Sciatic nerve (tissue), 2 donors: ENCODE measurements around the gene LMAN2L. TPM values are rescaled to one million over a fixed set of nuclear protein-coding genes. Genes with fewer than 3 reads are reported as not detected.

Experiments used
- ATAC-seq: fragments of 200-7000 bp; cut with Tn5 transposase; one replicate; pipeline ENCODE4 v1.9.1; 2020; ENCODE audit warnings: mild to moderate bottlenecking, moderate library complexity
- DNase-seq: peaks from one replicate; pipeline ENCODE4 v3.0.0-alpha.2; 2020; ENCODE audit warnings: low spot score
- intact Hi-C: fragments of 100-400 bp; cut with DNase I; formaldehyde crosslinking; loops from one replicate; pipeline ENCODE4 v1.14.2; 2022
- total RNA-seq: library from RNA; stranded (reverse); fragmentation: NEBNext Ultra II Directional; extraction: Animal tissue kit (Norgen Biotek cat#: 25700); gene quantifications from one replicate; pipeline ENCODE4 v1.2.1, GENCODE V29; 2021
- donor health status: DM: no; HTN: no; CAD: no.
- donor health status: DM: no; HTN: no; CAD: no.

LMAN2L gene
- total RNA-seq, 1 donor from 2014 or later = 19.3 TPM

DNA sequence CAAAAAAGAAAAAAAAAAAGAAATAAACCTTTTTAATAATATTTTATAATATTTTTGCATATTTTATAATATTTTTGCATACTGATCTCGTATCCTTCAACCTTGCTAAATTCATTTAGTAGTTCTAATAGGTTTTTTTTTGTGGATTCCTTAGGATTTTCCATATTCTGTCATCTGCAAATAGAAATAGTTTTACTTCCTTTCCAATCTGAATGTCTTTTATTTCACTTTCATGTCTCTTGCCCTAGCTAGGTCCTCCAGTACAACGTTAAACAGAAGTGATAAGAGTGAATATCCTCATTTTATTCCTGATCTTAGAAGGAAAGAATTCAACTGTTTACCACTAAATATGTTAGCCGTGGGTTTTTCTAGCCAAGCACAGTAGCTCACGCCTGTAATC, 13.7 kb downstream of the LMAN2L start:
- intact Hi-C loops = no loop called here
- ATAC-seq = no peak
- no peak for DNase-seq

DNA sequence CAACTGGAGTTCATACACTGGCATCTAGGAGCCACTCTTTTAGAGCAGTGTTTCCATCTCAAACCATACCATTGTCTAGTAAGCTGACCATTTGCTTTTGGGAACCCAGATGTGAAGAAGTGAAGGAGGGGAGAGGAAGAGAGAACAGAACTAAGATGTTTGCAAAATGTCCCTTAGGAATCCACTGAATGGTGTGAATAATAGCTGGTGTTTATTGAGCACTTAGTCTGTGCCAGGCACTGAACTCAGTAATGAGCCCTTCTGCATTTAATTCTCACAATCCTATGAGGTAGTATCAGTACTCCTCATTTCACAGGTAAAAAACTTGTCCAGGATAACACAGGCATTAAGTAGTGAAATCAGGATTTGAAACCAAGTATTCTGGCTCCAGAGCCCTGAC, 23.5 kb downstream of the LMAN2L start:
- no peak for DNase-seq
- intact Hi-C loops = no loop called here
- ATAC-seq = no peak

DNA sequence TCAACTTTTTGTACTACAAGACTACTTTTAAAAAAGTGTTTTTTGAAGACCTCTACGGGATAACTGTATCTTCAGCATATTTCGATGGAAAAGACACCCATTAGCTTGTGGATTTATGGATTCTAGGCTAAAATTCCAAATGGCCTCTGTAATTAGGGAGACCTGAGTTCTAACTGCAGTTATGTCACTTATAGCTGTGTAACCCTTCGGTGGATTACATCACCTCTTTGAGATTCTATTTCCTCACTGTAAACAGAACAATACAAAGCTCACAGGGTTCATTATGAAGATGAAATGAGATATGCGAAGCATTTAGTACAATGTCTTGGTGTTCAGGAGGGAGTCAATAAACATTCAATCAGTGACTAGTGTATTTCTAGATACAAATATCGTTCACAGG, 24.2 kb downstream of the LMAN2L start:
- intact Hi-C loops = no loop called here

GRCh38 chr2:96710985-96711384, 28.9 kb downstream of the LMAN2L start:
- intact Hi-C loops = no loop called here
- ATAC-seq (no peak), DNase-seq (no peak)

More for the DNA sequence above, 24.2 kb downstream of the LMAN2L start:
- DNase-seq (no peak), ATAC-seq (no peak)

DNA sequence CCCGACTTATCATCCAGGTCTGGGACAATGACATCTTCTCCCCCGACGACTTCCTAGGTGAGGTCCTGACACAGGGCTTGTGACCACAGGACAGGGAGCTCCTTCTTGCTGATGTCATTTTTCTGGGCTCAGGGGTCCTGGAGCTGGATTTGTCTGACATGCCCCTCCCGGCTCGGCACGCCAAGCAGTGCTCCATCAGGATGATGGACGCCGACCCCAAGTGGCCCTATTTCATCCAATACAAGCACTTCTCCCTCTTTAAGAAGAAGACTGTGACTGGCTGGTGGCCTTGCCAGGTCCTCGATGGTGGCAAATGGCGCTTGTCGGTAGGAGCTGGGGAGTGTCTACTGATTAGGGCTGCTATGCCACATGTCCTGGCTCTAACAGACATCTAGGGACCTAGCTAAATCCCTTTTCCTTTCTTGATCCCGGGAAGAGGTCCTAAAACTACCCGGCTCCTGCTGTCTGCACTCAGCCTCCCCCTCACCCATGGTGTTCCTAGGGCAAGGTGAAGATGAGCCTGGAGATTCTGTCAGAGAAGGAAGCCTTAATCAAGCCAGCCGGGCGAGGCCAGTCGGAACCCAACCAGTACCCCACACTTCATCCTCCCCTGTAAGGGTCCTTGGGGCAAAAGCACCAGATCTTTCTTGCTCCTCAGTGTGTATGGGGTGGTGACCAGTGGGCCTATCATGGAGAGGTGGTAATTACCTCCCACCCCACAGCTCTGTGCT, 36.7 kb downstream of the LMAN2L start:
- intact Hi-C loops = no loop called here
- ATAC-seq (no peak), DNase-seq (no peak)

DNA sequence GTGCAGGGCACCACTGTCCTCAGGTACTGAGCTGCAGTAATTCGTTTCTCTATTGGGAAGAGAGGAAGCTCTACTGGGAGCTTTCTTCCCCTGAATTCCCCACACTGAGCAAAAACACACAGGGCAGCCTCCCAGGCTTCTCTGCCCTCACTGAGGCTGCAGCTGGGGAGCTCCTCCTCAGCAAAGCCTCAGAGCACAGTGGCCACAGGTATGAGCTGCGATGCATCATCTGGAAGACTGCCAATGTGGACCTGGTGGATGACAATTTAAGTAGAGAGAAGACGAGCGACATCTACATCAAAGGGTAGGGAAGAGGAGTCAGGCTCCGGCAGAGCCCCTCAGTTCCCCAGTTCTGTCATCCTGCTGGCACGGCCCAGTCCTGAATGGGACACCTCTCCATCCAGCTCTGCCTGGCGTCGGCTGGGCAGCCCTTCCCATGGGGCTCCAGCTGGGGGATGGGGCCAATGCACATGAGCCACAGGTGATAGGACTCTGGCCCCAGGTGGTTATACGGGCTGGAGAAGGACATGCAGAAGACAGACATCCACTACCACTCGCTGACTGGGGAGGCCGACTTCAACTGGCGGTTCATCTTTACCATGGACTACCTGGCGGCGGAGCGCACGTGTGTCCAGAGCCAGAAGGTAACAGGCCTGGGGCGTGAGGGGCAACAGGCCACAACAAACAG, 37.6 kb downstream of the LMAN2L start:
- intact Hi-C loops = no loop called here
- DNase-seq (no peak), ATAC-seq (no peak)

DNA sequence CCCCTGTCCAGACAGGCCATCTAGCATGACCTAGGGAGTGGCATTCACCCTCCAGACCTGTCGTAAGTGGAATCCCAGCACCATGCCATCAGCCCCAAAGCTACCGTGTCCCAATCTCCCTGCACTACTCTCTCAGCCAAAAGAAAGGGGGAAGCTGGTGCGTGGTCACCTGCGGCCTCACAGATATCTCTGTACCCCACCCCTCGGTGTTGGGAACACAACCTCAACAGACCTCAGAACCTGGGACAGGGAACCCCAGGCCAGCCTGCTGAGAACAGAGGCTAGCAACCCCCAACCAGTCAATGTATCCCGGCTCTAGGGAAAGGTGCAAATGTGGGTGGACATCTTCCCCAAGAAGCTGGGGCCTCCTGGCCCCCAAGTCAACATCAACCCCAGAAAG, 38.2 kb downstream of the LMAN2L start:
- intact Hi-C loops = no loop called here
- no peak for ATAC-seq
- peak; percentile 28 for DNase-seq

- DNase-seq = no peak
- ATAC-seq = no peak
- intact Hi-C loops = no loop called here
Measured at GRCh38 chr2:96700086-96700485, 39.8 kb downstream of the LMAN2L start.

DNA sequence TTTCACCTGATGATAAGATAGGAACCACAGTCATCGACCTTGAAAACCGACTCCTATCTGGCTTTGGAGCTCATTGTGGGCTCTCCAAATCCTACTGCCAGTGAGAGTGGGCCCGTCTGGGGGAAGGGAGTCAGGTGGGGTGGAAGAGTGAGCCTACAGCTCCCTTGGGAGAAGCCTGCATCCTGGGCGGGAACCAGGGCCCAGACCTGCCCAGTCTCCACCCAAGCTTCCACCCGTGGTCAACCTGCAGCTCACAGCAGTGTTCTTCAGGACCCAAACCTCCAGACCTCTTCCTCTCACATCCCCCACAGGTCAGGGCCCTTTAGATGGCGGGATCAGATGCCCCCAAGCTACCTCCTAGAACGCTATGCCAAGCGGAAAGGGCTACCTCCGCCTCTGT, 40.2 kb downstream of the LMAN2L start:
- DNase-seq = no peak
- no peak for ATAC-seq
- intact Hi-C loops = no loop called here

DNA sequence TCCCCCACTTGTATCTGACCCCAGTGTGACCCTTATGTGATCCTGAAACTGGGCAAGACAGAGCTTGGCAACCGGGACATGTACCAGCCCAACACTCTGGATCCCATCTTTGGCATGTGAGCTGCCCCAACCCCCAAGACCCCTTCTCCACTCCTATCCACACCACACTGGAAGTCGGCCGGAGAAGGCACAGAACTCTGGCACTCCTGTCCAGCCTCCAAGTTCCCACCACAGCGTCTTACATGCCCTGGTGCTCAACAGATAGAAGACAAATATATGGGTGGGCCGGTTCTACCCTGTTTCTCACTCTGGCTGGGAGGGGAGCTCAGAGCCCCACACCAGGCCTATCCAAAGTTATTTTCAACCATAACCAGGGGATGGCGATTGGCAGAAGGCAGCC, 40.8 kb downstream of the LMAN2L start:
- no peak for DNase-seq
- ATAC-seq = no peak
- intact Hi-C loops = no loop called here

GRCh38 chr2:96698221-96698861, 41.5 kb downstream of the LMAN2L start:
- ATAC-seq = no peak
- intact Hi-C loops = no loop called here
- no peak for DNase-seq

GRCh38 chr2:96697476-96697875, 42.4 kb downstream of the LMAN2L start:
- ATAC-seq (no peak), DNase-seq (no peak)
- intact Hi-C loops = no loop called here

DNA sequence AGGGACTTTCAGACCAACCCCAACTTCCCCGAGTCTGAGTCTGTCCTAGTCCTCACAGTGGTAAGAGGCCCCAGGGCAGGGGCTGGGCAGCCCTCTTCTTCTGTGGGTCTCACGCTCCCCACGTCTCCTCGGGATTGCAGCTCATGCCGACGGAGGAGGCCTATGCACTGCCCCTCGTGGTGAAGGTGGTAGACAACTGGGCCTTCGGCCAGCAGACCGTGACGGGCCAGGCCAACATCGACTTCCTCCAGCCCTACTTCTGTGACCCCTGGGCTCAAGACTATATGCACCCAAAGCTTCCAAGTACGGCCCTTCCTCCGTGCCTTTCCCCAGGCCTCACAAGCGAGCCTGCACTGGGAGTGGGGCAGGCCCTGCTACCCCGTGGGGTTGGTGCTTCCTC, 44.3 kb downstream of the LMAN2L start:
- intact Hi-C loops = no loop called here
- ATAC-seq = no peak
- no peak for DNase-seq

DNA sequence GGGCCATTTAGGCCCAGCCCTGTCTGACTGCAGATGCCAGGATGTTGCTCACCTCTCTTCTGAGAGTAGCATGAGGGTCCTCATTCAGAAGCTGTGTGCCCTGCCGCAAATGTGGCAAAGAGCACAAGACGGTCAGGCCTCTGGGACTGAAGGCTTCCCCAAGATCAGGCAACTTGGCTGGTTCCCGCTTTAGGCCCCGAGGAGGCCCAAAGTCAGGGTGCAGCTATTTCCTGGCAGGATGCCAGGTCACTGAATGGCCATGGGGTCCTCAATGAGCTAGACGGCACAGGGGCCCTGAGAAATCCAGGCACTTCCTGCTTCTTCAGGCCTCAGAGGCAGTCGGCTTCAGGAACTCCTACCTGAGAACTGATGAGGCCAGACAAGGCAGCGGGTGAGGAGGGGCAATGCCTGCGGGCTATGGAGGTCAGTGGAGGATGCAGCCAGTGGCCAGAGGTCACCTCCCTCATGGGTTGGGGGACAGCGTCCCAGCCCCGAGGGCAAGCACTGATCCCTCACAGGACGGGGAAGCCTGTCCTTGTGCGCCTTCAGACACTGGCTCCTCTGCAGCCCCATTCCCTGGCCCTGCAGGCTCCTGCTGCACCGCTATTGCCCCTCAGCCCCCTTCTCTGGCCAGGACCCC, 44.9 kb downstream of the LMAN2L start:
- no peak for ATAC-seq

GRCh38 chr2:96694279-96694678, 45.6 kb downstream of the LMAN2L start:
- DNase-seq (peak; percentile 31), ATAC-seq (no peak)
- intact Hi-C loops = no loop called here

More for the DNA sequence above, 44.9 kb downstream of the LMAN2L start:
- intact Hi-C loops = no loop called here
- peak; percentile 50 for DNase-seq

DNA sequence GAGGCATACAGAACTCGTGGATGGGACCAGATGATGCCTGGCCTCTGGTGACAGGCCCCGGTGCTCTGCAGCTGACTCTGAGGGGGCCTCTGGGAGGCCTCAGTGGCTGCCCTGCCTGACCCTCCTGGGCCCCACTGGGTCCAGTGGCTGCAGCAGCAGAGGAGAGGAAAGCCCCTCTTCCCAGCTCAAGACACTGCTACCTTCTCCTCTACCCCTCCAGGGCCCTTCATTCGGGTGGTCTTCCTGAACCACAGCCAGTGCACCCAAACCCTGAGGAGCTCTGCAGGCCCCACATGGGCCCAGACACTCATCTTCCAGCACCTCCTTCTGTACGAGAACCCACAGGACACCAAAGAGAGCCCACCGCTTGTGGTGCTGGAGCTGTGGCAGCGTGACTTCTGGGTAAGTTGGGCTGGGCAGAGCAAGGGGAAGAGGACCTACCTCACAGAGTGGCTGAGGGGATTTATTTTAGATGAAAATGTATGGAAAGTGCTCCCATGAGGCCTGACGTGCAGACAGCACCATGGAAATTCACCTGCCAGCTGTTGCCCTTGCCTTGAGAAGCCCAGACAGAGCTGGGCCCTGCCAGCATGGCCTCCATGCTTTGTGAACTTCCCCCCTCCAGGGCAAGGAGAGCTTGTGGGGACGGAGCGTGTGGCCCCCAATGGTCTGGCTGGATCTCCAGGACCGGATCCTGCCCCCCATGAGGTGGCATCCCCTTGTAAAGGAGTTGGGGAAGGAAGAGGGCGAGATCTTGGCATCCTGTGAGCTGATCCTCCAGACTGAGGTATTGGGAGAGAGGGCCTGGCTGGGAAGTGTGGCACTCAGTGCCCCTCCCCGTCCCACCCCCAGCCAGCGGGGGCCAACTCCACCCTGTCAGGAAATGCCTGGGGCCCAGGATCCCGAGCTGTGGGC, 46.3 kb downstream of the LMAN2L start:
- no peak for ATAC-seq
- peak; percentile 45 for DNase-seq
- intact Hi-C loops = no loop called here

DNA sequence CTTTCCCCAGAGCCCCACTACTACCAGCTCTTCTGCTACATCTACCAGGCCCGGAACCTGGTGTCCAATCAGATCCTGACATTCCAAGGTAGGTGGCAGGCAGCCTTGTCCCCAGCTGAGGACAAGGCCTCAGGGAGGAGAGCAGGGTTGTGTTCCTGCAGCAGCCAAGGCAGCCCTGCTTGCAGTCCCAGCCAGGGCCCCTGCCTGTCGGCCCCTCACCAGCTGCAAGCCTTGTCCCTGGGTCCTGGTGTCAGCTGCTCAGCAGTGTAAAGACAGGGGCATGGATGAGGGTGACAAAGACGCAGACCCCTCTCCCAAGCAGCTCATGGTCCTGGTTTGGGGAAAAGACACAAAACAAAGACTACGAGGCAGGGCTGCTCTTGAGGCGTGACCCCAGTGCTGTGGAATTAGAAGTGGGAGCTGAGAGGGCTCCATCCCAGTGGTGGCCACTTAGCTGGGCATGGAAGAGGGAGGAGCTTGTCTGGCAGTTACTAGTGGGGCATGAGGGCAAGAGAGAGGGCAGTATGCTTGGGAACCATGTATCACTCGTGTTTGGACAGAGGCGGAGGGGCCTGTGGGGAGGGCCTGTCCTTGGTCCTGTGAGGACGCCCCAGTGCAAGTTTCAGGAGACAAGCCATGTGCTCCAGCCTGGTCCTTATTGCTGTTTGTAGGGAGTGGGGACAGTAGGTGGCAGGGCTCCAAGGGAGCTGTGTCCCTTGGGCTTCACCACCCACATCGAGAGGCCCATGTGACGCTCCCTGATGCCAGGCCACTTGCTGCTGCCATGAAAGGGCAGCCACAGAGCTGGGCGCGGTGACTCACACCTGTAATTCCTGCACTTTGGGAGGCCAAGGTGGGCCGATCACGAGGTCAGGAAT, 47.5 kb downstream of the LMAN2L start:
- intact Hi-C loops = no loop called here
- ATAC-seq = no peak
- peak; percentile 33 for DNase-seq

DNA sequence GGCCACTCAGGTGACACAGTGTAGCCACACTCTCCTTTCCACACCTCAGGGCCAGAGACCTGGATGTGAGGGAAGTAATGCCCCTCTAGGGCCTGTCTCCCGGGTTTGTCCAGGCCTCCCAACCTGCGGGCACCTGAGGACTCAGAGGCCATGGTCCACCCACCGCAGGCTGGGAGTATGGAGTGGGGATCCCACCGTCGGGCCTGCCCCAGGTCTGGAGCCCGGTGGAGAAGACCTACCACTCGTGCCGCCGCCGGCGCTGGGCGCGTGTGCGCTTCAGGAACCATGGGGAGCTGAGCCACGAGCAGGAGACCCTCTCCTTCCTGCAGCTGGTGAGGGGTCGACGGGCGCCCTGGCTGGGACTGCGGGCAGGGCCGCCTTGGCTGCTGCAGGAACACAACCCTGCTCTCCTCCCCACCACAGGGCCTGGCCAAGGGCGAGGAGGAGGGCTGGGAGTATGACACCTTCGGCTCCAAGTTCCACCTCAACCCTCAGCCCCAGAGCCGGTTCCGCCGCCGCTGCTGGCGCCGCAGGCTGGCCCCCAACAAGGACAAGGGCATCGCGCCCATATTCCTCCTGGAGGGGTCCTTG, 48.7 kb downstream of the LMAN2L start:
- ATAC-seq (no peak), DNase-seq (no peak)
- intact Hi-C loops = no loop called here
